Measurements from ENCODE around the gene TBX21. TPM values are rescaled to one million over a fixed set of nuclear protein-coding genes. Genes with fewer than 3 reads are reported as not detected.

TBX21 gene
- total and polyA plus RNA-seq, 7 donors = under 0.01 to 1.2 (median 0.36) TPM; not detected in 2

DNA sequence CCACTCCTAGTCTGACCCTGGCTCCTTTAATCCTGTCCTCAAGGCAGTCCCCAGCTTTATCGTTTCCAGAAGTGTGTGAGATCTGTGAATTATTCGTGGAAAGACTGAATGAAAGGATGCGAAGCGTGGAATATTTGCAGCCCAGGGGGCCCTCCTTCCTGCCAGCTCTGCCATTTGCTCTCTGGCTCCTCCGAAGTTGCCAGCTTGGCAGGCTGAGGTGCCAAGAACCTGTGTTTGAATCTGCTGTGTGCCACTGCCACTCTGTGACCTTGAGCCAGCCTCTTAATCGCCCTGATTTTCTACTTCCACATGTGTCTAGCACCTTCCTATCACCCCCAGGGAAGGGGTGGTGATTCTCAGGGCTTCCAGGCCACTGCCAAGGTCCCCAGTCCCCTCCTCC, 28.3 kb upstream of the TBX21 start:
- H3K4me1 ChIP-seq = peaks cover 0 to 21% (median 17%) of the 10 kb centered on the region in 4 donors
- peaks cover under 1 to 24% (median 4%) of the 10 kb centered on the region in 4 donors for H3K36me3 ChIP-seq
- TF ChIP-seq EP300 (IDR thresholded peaks at IDR 0.05) = no peak
- no peak for TF ChIP-seq POLR2AphosphoS5 (IDR thresholded peaks at IDR 0.05)
- no peak for TF ChIP-seq POLR2A (IDR thresholded peaks at IDR 0.05)
- TF ChIP-seq, protein P1, sequence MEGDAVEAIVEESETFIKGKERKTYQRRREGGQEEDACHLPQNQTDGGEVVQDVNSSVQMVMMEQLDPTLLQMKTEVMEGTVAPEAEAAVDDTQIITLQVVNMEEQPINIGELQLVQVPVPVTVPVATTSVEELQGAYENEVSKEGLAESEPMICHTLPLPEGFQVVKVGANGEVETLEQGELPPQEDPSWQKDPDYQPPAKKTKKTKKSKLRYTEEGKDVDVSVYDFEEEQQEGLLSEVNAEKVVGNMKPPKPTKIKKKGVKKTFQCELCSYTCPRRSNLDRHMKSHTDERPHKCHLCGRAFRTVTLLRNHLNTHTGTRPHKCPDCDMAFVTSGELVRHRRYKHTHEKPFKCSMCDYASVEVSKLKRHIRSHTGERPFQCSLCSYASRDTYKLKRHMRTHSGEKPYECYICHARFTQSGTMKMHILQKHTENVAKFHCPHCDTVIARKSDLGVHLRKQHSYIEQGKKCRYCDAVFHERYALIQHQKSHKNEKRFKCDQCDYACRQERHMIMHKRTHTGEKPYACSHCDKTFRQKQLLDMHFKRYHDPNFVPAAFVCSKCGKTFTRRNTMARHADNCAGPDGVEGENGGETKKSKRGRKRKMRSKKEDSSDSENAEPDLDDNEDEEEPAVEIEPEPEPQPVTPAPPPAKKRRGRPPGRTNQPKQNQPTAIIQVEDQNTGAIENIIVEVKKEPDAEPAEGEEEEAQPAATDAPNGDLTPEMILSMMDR (IDR thresholded peaks at IDR 0.05) = no peak
- no peaks in the 10 kb centered on the region for H3K9me3 ChIP-seq
- intact Hi-C loops (cut with DNase I) = no loop called here
- H3K27me3 ChIP-seq = no peaks in the 10 kb centered on the region
- DNase-seq = no peak
- 78% methylated on average over 6 of the region's 6 CpGs for WGBS, 2 donors
- H3K27ac ChIP-seq = no peak overlapping the region
- no peak overlapping the region for H3K4me3 ChIP-seq

DNA sequence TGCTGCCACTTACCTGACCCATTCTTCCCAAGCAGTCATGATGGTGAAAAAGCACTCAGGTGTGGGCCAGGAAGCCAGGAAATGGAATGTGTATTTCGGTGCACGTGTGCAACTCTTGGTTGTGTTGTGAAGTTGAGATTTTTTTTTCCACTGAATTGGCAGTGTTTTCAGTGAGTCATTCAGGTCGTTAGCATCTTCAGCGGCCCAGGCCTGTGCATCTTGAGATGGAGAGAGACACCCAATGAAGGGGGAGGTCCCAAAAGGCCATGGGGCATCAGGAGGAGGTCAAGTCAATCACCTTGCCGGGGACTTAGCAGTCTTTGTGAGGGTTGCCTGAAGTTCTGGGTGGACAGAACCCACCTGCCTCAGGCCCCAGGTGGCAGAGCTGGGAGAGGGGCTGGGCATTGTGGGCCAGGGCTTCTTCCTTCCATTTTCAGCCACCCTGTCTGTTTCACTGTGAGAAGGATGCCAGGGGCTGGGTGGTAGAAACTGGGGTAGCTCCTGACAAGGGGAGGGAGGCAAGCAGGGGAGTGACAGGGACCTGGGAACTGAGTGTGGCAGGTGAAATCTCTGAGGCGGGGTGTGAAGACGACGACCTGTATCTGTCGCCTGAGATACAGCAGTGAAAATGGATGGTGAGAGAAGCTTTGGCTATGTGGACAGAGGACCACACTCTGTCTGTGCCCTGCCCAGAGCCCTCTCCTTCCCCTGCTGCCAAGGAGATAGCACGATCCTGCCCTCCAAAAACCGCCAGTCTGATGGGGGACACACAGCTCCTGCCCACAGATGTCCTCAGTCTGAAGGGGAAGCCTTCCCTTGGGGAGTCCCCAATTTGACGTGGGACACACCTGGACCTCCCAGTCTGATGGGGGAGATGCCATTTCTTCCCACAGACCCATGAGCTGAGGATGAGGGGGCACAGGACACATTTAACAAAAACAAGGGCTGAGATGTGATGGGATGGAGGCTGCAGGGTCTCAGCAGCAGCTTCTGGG, 27.2 kb upstream of the TBX21 start:
- intact Hi-C loops (cut with DNase I) = no loop called here
- Histone ChIP-seq H3K4me1 (peaks cover 0 to 21% (median 17%) of the 10 kb centered on the region in 4 donors), H3K9me3 (no peaks in the 10 kb centered on the region), H3K4me3 (no peak overlapping the region), H3K36me3 (peaks cover 2 to 27% (median 8%) of the 10 kb centered on the region in 4 donors), H3K27me3 (no peaks in the 10 kb centered on the region), H3K27ac (peak overlapping the region in 2 of 4 donors; percentile 28 to 65)
- 58 to 66% methylated on average over 12 of the region's 12 CpGs for WGBS, 2 donors
- peak; percentile 54 for DNase-seq
- TF ChIP-seq POLR2A (IDR thresholded peaks at IDR 0.05) (no peak), POLR2AphosphoS5 (IDR thresholded peaks at IDR 0.05) (no peak), EP300 (IDR thresholded peaks at IDR 0.05) (no peak)
- TF ChIP-seq, protein P1 (IDR thresholded peaks at IDR 0.05) = no peak

DNA sequence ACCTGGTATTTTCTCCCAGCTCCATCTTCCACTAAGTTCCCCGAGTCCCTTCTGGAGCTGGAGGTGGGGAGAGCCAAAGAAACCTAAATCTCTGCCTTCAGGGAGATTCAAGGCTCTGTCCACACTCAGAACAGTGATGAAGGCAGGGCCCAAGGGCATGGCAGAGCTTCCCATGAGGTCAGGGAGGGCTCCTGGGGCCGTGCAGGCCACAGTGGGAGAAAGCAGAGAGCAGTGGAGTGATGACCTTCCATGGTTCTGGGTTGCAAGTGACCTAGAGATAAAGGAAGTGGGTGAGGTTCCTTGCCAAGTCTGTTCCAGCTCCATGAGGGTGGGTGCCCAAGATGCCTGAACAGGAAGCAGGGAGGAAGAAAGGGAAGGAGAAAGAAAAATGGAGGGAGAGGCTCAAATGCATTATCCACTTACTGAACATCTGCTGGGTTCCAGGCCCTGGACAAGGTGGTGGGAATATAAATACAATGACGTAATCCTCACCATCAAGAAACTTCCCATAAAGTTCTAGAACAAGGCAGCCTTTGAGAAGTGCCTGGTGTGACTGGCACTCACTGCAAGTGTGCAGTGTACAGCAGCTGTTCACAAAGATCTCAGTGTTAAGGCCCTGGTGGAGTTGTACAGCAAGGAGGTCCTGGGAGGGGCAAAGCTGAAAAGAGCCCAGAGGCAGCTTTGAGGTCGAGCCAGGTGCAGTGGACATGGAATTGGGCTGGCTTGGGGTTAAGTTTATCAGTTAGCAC, 25.8 kb upstream of the TBX21 start:
- Histone ChIP-seq H3K36me3 (peaks cover 0 to 22% (median 7%) of the 10 kb centered on the region in 4 donors), H3K9me3 (no peaks in the 10 kb centered on the region), H3K4me1 (peaks cover 0 to 21% (median 17%) of the 10 kb centered on the region in 4 donors), H3K4me3 (no peak overlapping the region), H3K27me3 (no peaks in the 10 kb centered on the region), H3K27ac (peak overlapping the region in 3 of 4 donors; percentile 28 to 65 (median 42))
- WGBS, 2 donors = 48 to 73% methylated on average over 4 of the region's 4 CpGs
- intact Hi-C loops (cut with DNase I) = no loop called here
- DNase-seq = peak; percentile 61
- TF ChIP-seq, protein P1 (IDR thresholded peaks at IDR 0.05) = no peak
- TF ChIP-seq EP300 (IDR thresholded peaks at IDR 0.05) = no peak

DNA sequence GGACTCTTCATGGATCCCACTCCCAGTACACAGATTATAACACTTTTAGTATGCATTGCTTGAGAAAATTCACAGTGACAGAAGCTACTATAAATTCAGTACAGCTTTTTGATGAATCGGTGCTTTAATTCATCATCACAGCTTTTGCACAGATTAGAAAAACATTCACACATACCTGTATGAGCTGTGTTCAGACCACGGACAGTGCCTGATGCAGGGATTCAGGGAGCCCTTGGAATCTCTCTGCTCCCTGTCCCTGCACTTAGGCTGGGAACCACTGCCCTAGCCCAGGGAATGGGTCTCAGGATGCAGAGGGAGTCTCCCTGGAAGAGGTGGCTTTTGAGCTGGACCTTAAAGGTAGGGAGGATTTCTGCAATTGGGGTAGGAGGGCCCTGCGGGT, 25.2 kb upstream of the TBX21 start:
- Histone ChIP-seq H3K4me3 (peak overlapping the region in 1 of 4 donors; percentile 44), H3K4me1 (peaks cover 0 to 21% (median 17%) of the 10 kb centered on the region in 4 donors), H3K9me3 (no peaks in the 10 kb centered on the region), H3K27me3 (no peaks in the 10 kb centered on the region), H3K36me3 (peaks cover 0 to 22% (median 7%) of the 10 kb centered on the region in 4 donors), H3K27ac (peak overlapping the region; percentile 55 to 65 (median 58))
- intact Hi-C loops (cut with DNase I) = no loop called here
- no peak for DNase-seq
- 49 to 80% methylated on average over 3 of the region's 3 CpGs for WGBS, 2 donors
- no peak for TF ChIP-seq EP300 (IDR thresholded peaks at IDR 0.05)
- no peak for TF ChIP-seq POLR2AphosphoS5 (IDR thresholded peaks at IDR 0.05)
- TF ChIP-seq, protein P1 (IDR thresholded peaks at IDR 0.05) = no peak
- TF ChIP-seq POLR2A (IDR thresholded peaks at IDR 0.05) = no peak

Measured in sigmoid colon (tissue), 7 donors.